ENCODE measurements around the gene ZNF512B.

GRCh38 chr20:64000906-64001305 lies 31.2 kb upstream of the ZNF512B start:
- TF ChIP-seq CTCF (conservative IDR thresholded peaks at IDR 0.05 in 1 of 2, IDR thresholded peaks at IDR 0.05 in 1 of 2; ENCODE audit: extremely low read depth in 1 of 2, insufficient read depth in 1 of 2, low read depth in 1 of 2, low read length in 2 of 2) (no peak), EZH2 (IDR thresholded peaks at IDR 0.05; ENCODE audit: borderline replicate concordance, low read length) (no peak)
